Endothelial cell of umbilical vein (primary cell): ENCODE measurements around the gene NEK4. TPM values are rescaled to one million over a fixed set of nuclear protein-coding genes. Genes with fewer than 3 reads are reported as not detected.

Experiments used
- BruUV-seq: library from RNA; stranded (reverse); fragments of 400-500 nt; replicated peaks from 2 replicates; lab custom pipeline; 2021; lab: Mats Ljungman, UMichigan
- CTCF ChIA-PET: fragments of 300-600, 350-600 bp; sonication (Branson Sonifier 250); formaldehyde crosslinking; loops from one replicate; lab custom pipeline; 2021; ENCODE audit warnings: antibody characterized with exemption, inconsistent platforms; lab: Charles Lee
- POLR2A ChIA-PET: fragments of 300-600, 350-600 bp; sonication (Branson Sonifier 250); formaldehyde crosslinking; loops from one replicate; lab custom pipeline; 2021; ENCODE audit warnings: antibody characterized with exemption, inconsistent platforms; lab: Charles Lee
- DNase-seq: peaks from one replicate; pipeline ENCODE4 v3.0.0-alpha.2; 2011; ENCODE audit warnings: low read depth, low spot score
- FAIRE-seq: peaks from 2 replicates; lab custom pipeline; 2011; peaks lifted over from hg19 to GRCh38; lab: Jason Lieb, UNC
- H2AFZ ChIP-seq: 2 replicates; pipeline ENCODE4 v1.6.0; 2012; ENCODE audit warnings: low read depth, low read length, control low read depth, inconsistent platforms
- H3K27ac ChIP-seq: 2 replicates; pipeline ENCODE4 v1.5.1; 2011; ENCODE audit warnings: low read depth, mild to moderate bottlenecking, control low read depth, low read length, moderate library complexity; ENCODE audit not compliant: insufficient read depth
- H3K27me3 ChIP-seq, 2 experiments: 2 replicates each; pipeline versions ENCODE4 v1.6.0 to v1.6.1; 2011; ENCODE audit warnings: low read length in 2 of 2, mixed read lengths in 1 of 2; ENCODE audit not compliant: control insufficient read depth in 2 of 2, insufficient read depth in 2 of 2
- H3K36me3 ChIP-seq, 2 experiments: 2 replicates in 1 of 2; 3 replicates in 1 of 2; pipeline ENCODE4 v1.5.1; 2011; ENCODE audit warnings: low read length in 2 of 2, mild to moderate bottlenecking in 1 of 2, moderate library complexity in 1 of 2; ENCODE audit not compliant: control insufficient read depth in 2 of 2, insufficient read depth in 2 of 2; ENCODE audit errors: extremely low read depth in 1 of 2
- H3K4me1 ChIP-seq: 3 replicates; pipeline ENCODE4 v1.5.1; 2011; ENCODE audit warnings: mild to moderate bottlenecking, low read length; ENCODE audit not compliant: control insufficient read depth, insufficient read depth; ENCODE audit errors: extremely low read depth
- H3K4me2 ChIP-seq: 2 replicates; pipeline ENCODE4 v1.6.1; 2011; ENCODE audit warnings: low read length, control low read depth, mixed read lengths; ENCODE audit not compliant: insufficient read depth
- H3K4me3 ChIP-seq, 3 experiments: fragments of 200-600 bp in 1 of 3; sonication (generic), shearing (Covaris generic) in 1 of 3; replicated peaks in 1 of 3; 2 replicates each; pipeline ENCODE4 v1.5.1; 2011 to 2016; ENCODE audit warnings: control low read depth in 3 of 3, low read length in 3 of 3, mild to moderate bottlenecking in 2 of 3, inconsistent platforms in 1 of 3, low read depth in 1 of 3, moderate library complexity in 1 of 3; ENCODE audit not compliant: insufficient read depth in 1 of 3
- H3K79me2 ChIP-seq: 2 replicates; pipeline ENCODE4 v1.6.0; 2012; ENCODE audit warnings: low read length, inconsistent platforms; ENCODE audit not compliant: control insufficient read depth, insufficient read depth
- H3K9ac ChIP-seq: replicated peaks from 2 replicates; pipeline ENCODE3; 2011; ENCODE audit warnings: low read length, control low read depth; ENCODE audit not compliant: insufficient read depth; ENCODE audit errors: extremely low read depth
- H3K9me1 ChIP-seq: replicated peaks from 3 replicates; pipeline ENCODE4 v1.6.0; 2011; ENCODE audit warnings: mild to moderate bottlenecking, low read length; ENCODE audit not compliant: control insufficient read depth, insufficient read depth; ENCODE audit errors: extremely low read depth
- H3K9me3 ChIP-seq: replicated peaks from 2 replicates; pipeline ENCODE4 v1.5.1; 2012; ENCODE audit warnings: low read length, inconsistent platforms; ENCODE audit not compliant: control insufficient read depth, insufficient read depth
- H4K20me1 ChIP-seq: replicated peaks from 2 replicates; pipeline ENCODE3; 2011; ENCODE audit warnings: mild to moderate bottlenecking, low read length; ENCODE audit not compliant: control insufficient read depth, insufficient read depth; ENCODE audit errors: extremely low read depth
- EZH2 ChIP-seq: IDR thresholded peaks from 2 replicates; pipeline ENCODE4 v1.6.1; 2012; ENCODE audit warnings: borderline replicate concordance, low read depth, mild to moderate bottlenecking, moderate library complexity, low read length, inconsistent platforms; ENCODE audit not compliant: severe bottlenecking
- FOS ChIP-seq: IDR thresholded peaks from 2 replicates; pipeline ENCODE4 v1.6.1; 2011; ENCODE audit warnings: mild to moderate bottlenecking, low read length, moderate library complexity, borderline replicate concordance; ENCODE audit not compliant: insufficient read depth
- GATA2 ChIP-seq: IDR thresholded peaks from 2 replicates; pipeline ENCODE4 v1.7.0; 2011; ENCODE audit warnings: low read depth, mild to moderate bottlenecking, moderate library complexity, mixed read lengths, low read length; ENCODE audit not compliant: insufficient read length, insufficient read depth
- JUN ChIP-seq: IDR thresholded peaks from 2 replicates; pipeline ENCODE4 v1.6.1; 2011; ENCODE audit warnings: borderline replicate concordance, low read depth; ENCODE audit not compliant: insufficient read length, insufficient read depth
- MYC ChIP-seq: IDR thresholded peaks from one replicate; pipeline ENCODE4 v1.6.1; 2011; ENCODE audit warnings: mild to moderate bottlenecking, low read depth, low read length
- POLR2A ChIP-seq: IDR thresholded peaks from 2 replicates; pipeline ENCODE4 v1.6.1; 2012; ENCODE audit warnings: low read depth, mild to moderate bottlenecking, control low read depth, low read length
- POLR2AphosphoS5 ChIP-seq: IDR thresholded peaks from 2 replicates; pipeline ENCODE4 v1.6.1; 2012; ENCODE audit warnings: low read depth, mild to moderate bottlenecking, control low read depth, low read length, moderate library complexity; ENCODE audit not compliant: insufficient read depth
- dilution Hi-C: fragments of 300-500 bp; cut with MboI; formaldehyde crosslinking; loops from one replicate; pipeline ENCODE4 v1.15.0; 2019; ENCODE audit warnings: low sequenced_read_pairs; ENCODE audit not compliant: extremely low pct_ligation_motif_present
- intact Hi-C: fragments of 100-400 bp; cut with micrococcal nuclease; formaldehyde crosslinking; loops from one replicate; pipeline ENCODE4 v1.10.0; 2022
- polyA plus RNA-seq, 4 experiments: library from polyadenylated mRNA; depleted of rRNA in 3 of 4; stranded (reverse) in 3 of 4; unstranded in 1 of 4; fragments of >200 nt; gene quantifications; 2 replicates each; pipeline versions ENCODE4 v1.2.1 to v1.2.3, GENCODE V29; 2011 to 2012; ENCODE audit warnings: missing spikeins in 1 of 4
- total RNA-seq: library from RNA; stranded (reverse); gene quantifications from 2 replicates; pipeline ENCODE4 v1.2.3, GENCODE V29; 2021
- TF ChIP-seq, protein P1 (sequence below): IDR thresholded peaks from 2 replicates; pipeline ENCODE4 v1.6.1; 2011; ENCODE audit not compliant: insufficient read depth, insufficient read length
- TF ChIP-seq, protein P2 (sequence below), 2 donors: IDR thresholded peaks; 1 replicate in 1 of 2; 2 replicates in 1 of 2; pipeline ENCODE4 v1.5.1; 2011; ENCODE audit warnings: low read length in 2 of 2, mild to moderate bottlenecking in 2 of 2, moderate library complexity in 2 of 2, control low read depth in 1 of 2, inconsistent platforms in 1 of 2, low read depth in 1 of 2; ENCODE audit not compliant: insufficient read depth in 1 of 2; ENCODE audit errors: extremely low read depth in 1 of 2

The NEK4 gene
- total and polyA plus RNA-seq, 2 donors (not counting 3 experiments of a cell fraction or from before 2014, with no cell fraction given) = 4.4 to 20.8 TPM

DNA sequence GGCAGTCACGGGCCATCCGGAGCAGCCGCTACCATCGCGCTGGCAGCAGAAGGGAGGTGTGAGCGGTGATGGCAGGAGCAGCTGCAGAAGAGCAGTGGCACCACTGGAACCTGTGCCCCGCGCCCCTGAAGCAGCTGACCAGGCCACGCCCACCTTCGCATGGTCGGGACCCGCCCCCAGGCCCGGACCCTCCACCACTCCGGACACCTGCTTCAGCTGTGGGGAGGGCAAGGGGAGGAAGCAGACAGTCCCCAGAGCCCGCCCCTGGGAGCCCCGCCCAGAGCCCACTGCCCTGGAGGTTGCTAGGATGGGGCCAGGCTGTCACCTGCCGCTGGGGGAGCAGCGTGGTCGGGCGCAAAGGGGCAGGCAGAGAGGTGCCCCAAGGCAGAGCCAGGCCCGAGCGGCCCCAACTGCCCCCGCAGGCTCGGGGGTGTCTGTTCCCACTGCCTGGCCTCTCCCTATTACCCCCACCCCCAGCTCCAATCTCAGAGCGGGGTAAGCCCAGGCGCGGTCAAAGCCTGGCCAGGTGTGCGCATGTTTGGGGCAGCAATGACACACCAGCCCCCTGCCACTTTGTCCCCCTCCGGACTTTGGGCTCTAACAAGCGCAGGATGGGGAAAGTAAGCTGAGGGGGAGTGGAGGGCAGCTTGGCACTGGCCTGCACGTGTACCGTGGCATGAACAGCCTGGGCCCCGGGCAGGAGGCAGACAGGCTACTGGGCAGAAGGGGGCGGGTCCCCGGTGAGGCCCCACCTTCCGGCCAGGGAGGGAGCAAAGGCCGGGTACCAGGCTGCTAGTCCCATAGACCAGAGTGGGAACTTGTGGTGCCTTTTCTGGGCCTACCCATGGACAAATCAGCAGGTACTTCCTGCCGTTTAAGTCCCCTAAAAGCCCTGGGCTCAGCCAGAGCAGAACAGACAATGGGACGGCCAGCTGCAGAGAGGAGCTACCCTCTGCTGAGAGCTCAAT lies 56.1 kb downstream of the NEK4 start:
- no TSS peak for BruUV-seq
- Histone ChIP-seq H3K79me2 (no peaks in the 10 kb centered on the region), H3K27ac (no peak overlapping the region), H3K9ac (no peak overlapping the region), H3K27me3 (no peaks in the 10 kb centered on the region), H3K4me2 (no peak overlapping the region), H3K9me1 (no peaks in the 10 kb centered on the region), H2AFZ (no peak overlapping the region), H4K20me1 (no peaks in the 10 kb centered on the region), H3K36me3 (peaks cover 2 to 5% of the 10 kb centered on the region in 2 experiments), H3K4me1 (no peaks in the 10 kb centered on the region), H3K9me3 (no peaks in the 10 kb centered on the region), H3K4me3 (no peak overlapping the region)
- POLR2A ChIA-PET = interaction anchor here (1.2 kb wide), 1 partner anchor 9 kb away, joined by 4 read pairs; the partner anchor contains the start of genes GLT8D1 and SPCS1
- dilution Hi-C loops = no loop called here
- TF ChIP-seq MYC = no peak
- TF ChIP-seq, protein P1, sequence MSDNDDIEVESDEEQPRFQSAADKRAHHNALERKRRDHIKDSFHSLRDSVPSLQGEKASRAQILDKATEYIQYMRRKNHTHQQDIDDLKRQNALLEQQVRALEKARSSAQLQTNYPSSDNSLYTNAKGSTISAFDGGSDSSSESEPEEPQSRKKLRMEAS = no peak
- TF ChIP-seq, protein P2, sequence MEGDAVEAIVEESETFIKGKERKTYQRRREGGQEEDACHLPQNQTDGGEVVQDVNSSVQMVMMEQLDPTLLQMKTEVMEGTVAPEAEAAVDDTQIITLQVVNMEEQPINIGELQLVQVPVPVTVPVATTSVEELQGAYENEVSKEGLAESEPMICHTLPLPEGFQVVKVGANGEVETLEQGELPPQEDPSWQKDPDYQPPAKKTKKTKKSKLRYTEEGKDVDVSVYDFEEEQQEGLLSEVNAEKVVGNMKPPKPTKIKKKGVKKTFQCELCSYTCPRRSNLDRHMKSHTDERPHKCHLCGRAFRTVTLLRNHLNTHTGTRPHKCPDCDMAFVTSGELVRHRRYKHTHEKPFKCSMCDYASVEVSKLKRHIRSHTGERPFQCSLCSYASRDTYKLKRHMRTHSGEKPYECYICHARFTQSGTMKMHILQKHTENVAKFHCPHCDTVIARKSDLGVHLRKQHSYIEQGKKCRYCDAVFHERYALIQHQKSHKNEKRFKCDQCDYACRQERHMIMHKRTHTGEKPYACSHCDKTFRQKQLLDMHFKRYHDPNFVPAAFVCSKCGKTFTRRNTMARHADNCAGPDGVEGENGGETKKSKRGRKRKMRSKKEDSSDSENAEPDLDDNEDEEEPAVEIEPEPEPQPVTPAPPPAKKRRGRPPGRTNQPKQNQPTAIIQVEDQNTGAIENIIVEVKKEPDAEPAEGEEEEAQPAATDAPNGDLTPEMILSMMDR (IDR thresholded peaks at IDR 0.05; ENCODE audit: extremely low read depth in 1 of 2, insufficient read depth in 1 of 2, low read depth in 1 of 2, low read length in 2 of 2) = no peak
- TF ChIP-seq GATA2 = no peak
- no peak for TF ChIP-seq POLR2AphosphoS5
- TF ChIP-seq JUN = no peak
- no peak for TF ChIP-seq FOS
- no peak for TF ChIP-seq EZH2
- TF ChIP-seq POLR2A = no peak
- CTCF ChIA-PET = interaction anchor here (0.6 kb wide), 1 partner anchor 73 kb away, joined by 5 read pairs; no protein-coding TSS in a partner anchor
- no peak for DNase-seq
- FAIRE-seq = no peak
- intact Hi-C loops = no loop called here
